IMR-90 (cell line): ENCODE results near the gene SLC4A5. TPM values are rescaled to one million over a fixed set of nuclear protein-coding genes. Genes with fewer than 3 reads are reported as not detected.

Experiments used
- ATAC-seq: fragments of 200-7000 bp; cut with Tn5 transposase; 2 replicates; pipeline ENCODE4 v1.9.1; 2020; ENCODE audit warnings: low read depth, mild to moderate bottlenecking, moderate library complexity
- BruUV-seq: library from RNA; stranded (reverse); fragments of 400-500 nt; replicated peaks from 2 replicates; lab custom pipeline; 2021; lab: Mats Ljungman, UMichigan
- CTCF ChIA-PET: fragments of 300-600 bp; formaldehyde crosslinking; extraction: SDS; loops from one replicate; lab custom pipeline; 2021; ENCODE audit warnings: antibody characterized with exemption; lab: Yijun Ruan, JAX
- POLR2A ChIA-PET: fragments of 300-600 bp; sonication (Branson Sonifier 250); formaldehyde crosslinking; loops from one replicate; lab custom pipeline; 2022; ENCODE audit warnings: antibody characterized with exemption; ENCODE audit not compliant: unreplicated experiment; lab: Charles Lee
- DNase-seq: peaks from one replicate; pipeline ENCODE4 v3.0.0; 2013
- H2AFZ ChIP-seq: replicated peaks from 2 replicates; pipeline ENCODE3; 2013; ENCODE audit warnings: low read length, mild to moderate bottlenecking; ENCODE audit not compliant: poor library complexity
- H2AK5ac ChIP-seq: 2 replicates; pipeline ENCODE4 v1.6.1; 2013; ENCODE audit warnings: low read depth, low read length, inconsistent platforms
- H2AK9ac ChIP-seq: replicated peaks from 2 replicates; pipeline ENCODE3; 2013; ENCODE audit warnings: mild to moderate bottlenecking, low read depth, low read length, moderate library complexity; ENCODE audit not compliant: poor library complexity
- H2BK120ac ChIP-seq: 2 replicates; pipeline ENCODE4 v1.6.1; 2013; ENCODE audit warnings: low read depth, low read length, inconsistent platforms
- H2BK15ac ChIP-seq: 3 replicates; pipeline ENCODE4 v1.6.1; 2013; ENCODE audit warnings: low read depth, low read length, inconsistent platforms
- H2BK20ac ChIP-seq: 2 replicates; pipeline ENCODE4 v1.6.1; 2013; ENCODE audit warnings: low read depth, mild to moderate bottlenecking, inconsistent platforms, low read length, moderate library complexity
- H2BK5ac ChIP-seq: 2 replicates; pipeline ENCODE4 v1.6.1; 2013; ENCODE audit warnings: mild to moderate bottlenecking, low read depth, low read length, inconsistent platforms; ENCODE audit not compliant: poor library complexity, severe bottlenecking
- H3K14ac ChIP-seq: replicated peaks from 2 replicates; pipeline ENCODE4 v1.6.1; 2013; ENCODE audit warnings: low read depth, low read length, inconsistent platforms
- H3K18ac ChIP-seq: 2 replicates; pipeline ENCODE4 v1.6.1; 2013; ENCODE audit warnings: low read depth, low read length, control low read depth
- H3K23ac ChIP-seq: 2 replicates; pipeline ENCODE4 v1.6.1; 2013; ENCODE audit warnings: low read depth, low read length, inconsistent platforms
- H3K27ac ChIP-seq: 2 replicates; pipeline ENCODE4 v1.5.1; 2013; ENCODE audit warnings: mild to moderate bottlenecking, control low read depth, low read length; ENCODE audit not compliant: insufficient read depth
- H3K27me3 ChIP-seq: 2 replicates; pipeline ENCODE4 v1.6.1; 2013; ENCODE audit warnings: low read length; ENCODE audit not compliant: control insufficient read depth, insufficient read depth
- H3K36me3 ChIP-seq: 2 replicates; pipeline ENCODE4 v1.6.1; 2013; ENCODE audit warnings: low read length, mixed read lengths; ENCODE audit not compliant: control insufficient read depth, insufficient read depth
- H3K4ac ChIP-seq: 2 replicates; pipeline ENCODE4 v1.6.1; 2013; ENCODE audit warnings: low read depth, low read length, inconsistent platforms
- H3K4me1 ChIP-seq: 2 replicates; pipeline ENCODE4 v1.6.1; 2013; ENCODE audit warnings: low read length, mixed read lengths; ENCODE audit not compliant: control insufficient read depth, insufficient read depth
- H3K4me2 ChIP-seq: 2 replicates; pipeline ENCODE4 v1.6.1; 2013; ENCODE audit warnings: low read depth, mild to moderate bottlenecking, control low read depth, low read length, moderate library complexity
- H3K4me3 ChIP-seq: 2 replicates; pipeline ENCODE4 v1.5.1; 2013; ENCODE audit warnings: low read depth, mild to moderate bottlenecking, control low read depth, low read length, moderate library complexity; ENCODE audit not compliant: insufficient read depth
- H3K56ac ChIP-seq: 2 replicates; pipeline ENCODE4 v1.6.1; 2013; ENCODE audit warnings: low read length, inconsistent platforms; ENCODE audit not compliant: insufficient read depth; ENCODE audit errors: extremely low read depth
- H3K79me1 ChIP-seq, 2 experiments: 2 replicates each; pipeline ENCODE4 v1.6.1; 2013; ENCODE audit warnings: low read length in 2 of 2, inconsistent platforms in 1 of 2, low read depth in 1 of 2
- H3K9ac ChIP-seq: 2 replicates; pipeline ENCODE4 v1.6.1; 2013; ENCODE audit warnings: low read depth, low read length, control low read depth
- H3K9me1 ChIP-seq: 2 replicates; pipeline ENCODE4 v1.6.1; 2013; ENCODE audit warnings: low read length, inconsistent platforms; ENCODE audit not compliant: insufficient read depth
- H3K9me3 ChIP-seq: 2 replicates; pipeline ENCODE4 v1.6.1; 2013; ENCODE audit warnings: low read length; ENCODE audit not compliant: control insufficient read depth, insufficient read depth
- H4K20me1 ChIP-seq: 2 replicates; pipeline ENCODE4 v1.6.1; 2013; ENCODE audit warnings: low read length, inconsistent platforms; ENCODE audit not compliant: insufficient read depth
- H4K5ac ChIP-seq: 2 replicates; pipeline ENCODE4 v1.6.1; 2013; ENCODE audit warnings: mild to moderate bottlenecking, low read depth, low read length, control low read depth
- H4K8ac ChIP-seq, 2 experiments: 2 replicates each; pipeline ENCODE4 v1.6.1; 2013; ENCODE audit warnings: low read depth in 2 of 2, low read length in 2 of 2, control low read depth in 1 of 2, inconsistent platforms in 1 of 2
- H4K91ac ChIP-seq: 2 replicates; pipeline ENCODE4 v1.6.1; 2013; ENCODE audit warnings: low read depth, low read length, inconsistent platforms; ENCODE audit not compliant: insufficient read depth
- RFX5 ChIP-seq: IDR thresholded peaks from 2 replicates; pipeline ENCODE4 v1.8.0; 2012; ENCODE audit warnings: low read depth, mild to moderate bottlenecking, low read length, moderate library complexity
- SMC3 ChIP-seq: fragments of 150-350 bp; IDR thresholded peaks from 2 replicates; pipeline ENCODE4 v1.6.1; 2016; ENCODE audit warnings: low read depth, mild to moderate bottlenecking, antibody characterized with exemption, low read length, moderate library complexity
- WGBS, 2 experiments: methylation state at CpG; one replicate each; pipeline versions ENCODE4 v1.1.5 to v1.1.7; 2013; ENCODE audit warnings: missing lambda C conversion rate in 2 of 2; ENCODE audit not compliant: insufficient read length in 1 of 2; ENCODE audit errors: extremely low coverage in 2 of 2; 5-methylcytosine and 5-hydroxymethylcytosine counted together
- dilution Hi-C: fragments of 300-500 bp; cut with HindIII; formaldehyde crosslinking; loops from one replicate; pipeline ENCODE4 v1.14.3; 2018; ENCODE audit warnings: low sequenced_read_pairs; ENCODE audit not compliant: unreplicated experiment
- in situ Hi-C: fragments of 300-500 bp; cut with MboI; formaldehyde crosslinking; loops from 3 replicates; pipeline ENCODE4 v1.14.3; 2019; ENCODE audit warnings: low sequenced_read_pairs, inconsistent platforms, mixed read lengths
- intact Hi-C: fragments of 100-400 bp; cut with micrococcal nuclease; formaldehyde crosslinking; loops from 2 replicates; pipeline ENCODE4 v1.10.0; 2022
- polyA plus RNA-seq, 3 experiments: library from polyadenylated mRNA; depleted of rRNA; stranded (reverse); fragments of >200 nt; gene quantifications; 2 replicates each; pipeline ENCODE4 v1.2.3, GENCODE V29; 2012; ENCODE audit warnings: low replicate concordance in 1 of 3
- total RNA-seq: library from RNA; depleted of rRNA; stranded (reverse); fragments of >200 nt; gene quantifications from 2 replicates; pipeline ENCODE4 v1.2.3, GENCODE V29; 2012
- TF ChIP-seq, protein P1 (sequence below): conservative IDR thresholded peaks from 2 replicates; pipeline ENCODE4 v1.5.1; 2012; ENCODE audit warnings: mild to moderate bottlenecking, low read depth, low read length, improper control_type of control experiment
- TF ChIP-seq, protein P2 (sequence below): fragments of 150-350 bp; IDR thresholded peaks from 2 replicates; pipeline ENCODE4 v1.6.1; 2016; ENCODE audit warnings: low read depth, mild to moderate bottlenecking, low read length, moderate library complexity, borderline replicate concordance

SLC4A5 gene
- total and polyA plus RNA-seq, 2 of the 4 experiments (the other 2 are of a cell fraction): 0.18 to 0.22 TPM

DNA sequence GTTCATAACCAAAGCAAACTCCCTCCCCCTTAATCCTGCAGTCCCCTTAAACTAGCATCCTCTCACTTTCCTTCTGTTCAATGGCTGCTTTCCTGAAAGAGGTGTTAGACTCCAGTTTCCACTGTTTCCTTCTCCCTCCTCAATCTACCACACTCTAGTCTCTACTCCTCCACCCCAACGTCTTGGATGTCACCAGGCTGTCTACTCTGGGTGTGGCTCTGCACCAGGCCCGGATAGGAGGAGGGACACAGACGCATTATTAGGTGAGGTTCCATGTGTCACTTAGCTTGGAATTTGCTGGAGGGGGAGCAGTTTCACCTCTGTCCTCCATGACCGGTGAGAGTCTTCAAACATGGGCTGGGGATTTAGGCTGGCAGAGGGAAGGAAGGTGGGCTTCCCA, 83.5 kb downstream of the SLC4A5 start:
- H2AK5ac ChIP-seq: no peak overlapping the region
- ChIA-PET POLR2A (no interaction called here), CTCF (interaction anchor here (1.0 kb wide), 1 partner anchor 10 kb away, joined by 3 read pairs; no protein-coding TSS in a partner anchor)
- no peak overlapping the region for H2BK15ac ChIP-seq
- no peaks in the 10 kb centered on the region for H3K9me3 ChIP-seq
- no peak overlapping the region for H3K18ac ChIP-seq
- TF ChIP-seq, protein P1, sequence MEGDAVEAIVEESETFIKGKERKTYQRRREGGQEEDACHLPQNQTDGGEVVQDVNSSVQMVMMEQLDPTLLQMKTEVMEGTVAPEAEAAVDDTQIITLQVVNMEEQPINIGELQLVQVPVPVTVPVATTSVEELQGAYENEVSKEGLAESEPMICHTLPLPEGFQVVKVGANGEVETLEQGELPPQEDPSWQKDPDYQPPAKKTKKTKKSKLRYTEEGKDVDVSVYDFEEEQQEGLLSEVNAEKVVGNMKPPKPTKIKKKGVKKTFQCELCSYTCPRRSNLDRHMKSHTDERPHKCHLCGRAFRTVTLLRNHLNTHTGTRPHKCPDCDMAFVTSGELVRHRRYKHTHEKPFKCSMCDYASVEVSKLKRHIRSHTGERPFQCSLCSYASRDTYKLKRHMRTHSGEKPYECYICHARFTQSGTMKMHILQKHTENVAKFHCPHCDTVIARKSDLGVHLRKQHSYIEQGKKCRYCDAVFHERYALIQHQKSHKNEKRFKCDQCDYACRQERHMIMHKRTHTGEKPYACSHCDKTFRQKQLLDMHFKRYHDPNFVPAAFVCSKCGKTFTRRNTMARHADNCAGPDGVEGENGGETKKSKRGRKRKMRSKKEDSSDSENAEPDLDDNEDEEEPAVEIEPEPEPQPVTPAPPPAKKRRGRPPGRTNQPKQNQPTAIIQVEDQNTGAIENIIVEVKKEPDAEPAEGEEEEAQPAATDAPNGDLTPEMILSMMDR: no peak
- TF ChIP-seq SMC3 (no peak), RFX5 (no peak)
- TF ChIP-seq, protein P2, sequence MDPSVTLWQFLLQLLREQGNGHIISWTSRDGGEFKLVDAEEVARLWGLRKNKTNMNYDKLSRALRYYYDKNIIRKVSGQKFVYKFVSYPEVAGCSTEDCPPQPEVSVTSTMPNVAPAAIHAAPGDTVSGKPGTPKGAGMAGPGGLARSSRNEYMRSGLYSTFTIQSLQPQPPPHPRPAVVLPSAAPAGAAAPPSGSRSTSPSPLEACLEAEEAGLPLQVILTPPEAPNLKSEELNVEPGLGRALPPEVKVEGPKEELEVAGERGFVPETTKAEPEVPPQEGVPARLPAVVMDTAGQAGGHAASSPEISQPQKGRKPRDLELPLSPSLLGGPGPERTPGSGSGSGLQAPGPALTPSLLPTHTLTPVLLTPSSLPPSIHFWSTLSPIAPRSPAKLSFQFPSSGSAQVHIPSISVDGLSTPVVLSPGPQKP: no peak
- intact Hi-C loops (no loop called here), dilution Hi-C loops (no loop called here), in situ Hi-C loops (no loop called here)
- H3K4me1 ChIP-seq: no peaks in the 10 kb centered on the region
- H4K5ac ChIP-seq: no peak overlapping the region
- H4K91ac ChIP-seq: no peak overlapping the region
- no peak overlapping the region for H3K14ac ChIP-seq
- H3K23ac ChIP-seq: no peak overlapping the region
- DNase-seq (no peak), ATAC-seq (no peak)
- no peak overlapping the region for H3K9ac ChIP-seq
- no peak overlapping the region for H3K4ac ChIP-seq
- BruUV-seq: no TSS peak
- peaks cover 39% of the 10 kb centered on the region for H3K27me3 ChIP-seq
- no peak overlapping the region for H4K8ac ChIP-seq
- H2BK5ac ChIP-seq: no peak overlapping the region
- no peak overlapping the region for H3K56ac ChIP-seq
- H3K4me3 ChIP-seq: no peak overlapping the region
- no CpG with 5 or more reads among the region's 4 CpGs for WGBS, 2 experiments
- H3K79me1 ChIP-seq: no peaks in the 10 kb centered on the region
- no peak overlapping the region for H2BK120ac ChIP-seq
- H4K20me1 ChIP-seq: no peaks in the 10 kb centered on the region
- no peak overlapping the region for H3K27ac ChIP-seq
- no peak overlapping the region for H2BK20ac ChIP-seq
- no peak overlapping the region for H3K4me2 ChIP-seq
- H3K9me1 ChIP-seq: no peaks in the 10 kb centered on the region
- no peaks in the 10 kb centered on the region for H3K36me3 ChIP-seq
- no peak overlapping the region for H2AK9ac ChIP-seq
- no peak overlapping the region for H2AFZ ChIP-seq
